Measurements from ENCODE around the gene CACNA1C. TPM values are rescaled to one million over a fixed set of nuclear protein-coding genes. Genes with fewer than 3 reads are reported as not detected.
A peak's percentile ranks its signal among the peaks of the same experiment; 100 is the strongest.
"Not testable (repeated sequence)": the region's sequence is repeated elsewhere in the genome, so short reads cannot be mapped to it uniquely, and the experiment has no call there.

CACNA1C gene
- total and polyA plus RNA-seq, 4 donors = 4.3 to 114 (median 46.3) TPM

DNA sequence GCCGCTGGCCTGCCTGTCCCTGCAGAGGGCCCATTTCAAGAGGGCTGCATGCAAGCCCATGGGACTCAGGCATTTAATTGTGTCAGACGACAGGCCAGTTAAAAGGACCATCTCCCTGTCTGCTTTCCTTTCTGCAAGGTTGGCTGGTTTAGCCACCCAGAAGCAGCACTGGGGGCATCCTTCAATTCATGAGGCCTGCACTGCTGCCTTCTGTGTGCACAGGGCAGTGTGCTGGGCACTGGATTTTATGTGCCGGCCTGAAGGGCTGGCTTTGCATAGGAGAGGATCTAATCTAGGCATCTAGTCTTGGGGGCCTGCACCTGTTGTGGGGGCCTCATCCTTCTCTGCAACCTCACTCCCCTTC lies 627.9 kb downstream of the CACNA1C start:
- H3K27ac ChIP-seq (ENCODE audit: low read depth in 1 of 2, low read length in 2 of 2) = no peak overlapping the region
- no peak overlapping the region for H3K4me3 ChIP-seq (ENCODE audit: low read length in 2 of 2)
- no peaks in the 10 kb centered on the region for H3K4me1 ChIP-seq (ENCODE audit: control insufficient read depth in 1 of 2, insufficient read depth in 2 of 2, low read length in 2 of 2)
- ATAC-seq (ENCODE audit: low FRiP score) = no peak
- peaks cover 0 to 4% of the 10 kb centered on the region in 2 donors for H3K36me3 ChIP-seq (ENCODE audit: control insufficient read depth in 1 of 2, insufficient read depth in 2 of 2, low read length in 1 of 2)
- DNase-seq = peak in 1 of 2 donors; percentile 28
- WGBS, 2 donors = 79 to 86% methylated on average over 3 of the region's 3 CpGs
- intact Hi-C loops (cut with DNase I) = loop anchor here in 1 of 2 donors (10.0 kb wide), 1 partner anchor 104 kb away; no protein-coding TSS in a partner anchor
- H3K9me3 ChIP-seq (ENCODE audit: control insufficient read depth, low read length) = no peaks in the 10 kb centered on the region
- no peaks in the 10 kb centered on the region for H3K27me3 ChIP-seq (ENCODE audit: control insufficient read depth in 1 of 2, insufficient read depth in 2 of 2, low read length in 1 of 2)

DNA sequence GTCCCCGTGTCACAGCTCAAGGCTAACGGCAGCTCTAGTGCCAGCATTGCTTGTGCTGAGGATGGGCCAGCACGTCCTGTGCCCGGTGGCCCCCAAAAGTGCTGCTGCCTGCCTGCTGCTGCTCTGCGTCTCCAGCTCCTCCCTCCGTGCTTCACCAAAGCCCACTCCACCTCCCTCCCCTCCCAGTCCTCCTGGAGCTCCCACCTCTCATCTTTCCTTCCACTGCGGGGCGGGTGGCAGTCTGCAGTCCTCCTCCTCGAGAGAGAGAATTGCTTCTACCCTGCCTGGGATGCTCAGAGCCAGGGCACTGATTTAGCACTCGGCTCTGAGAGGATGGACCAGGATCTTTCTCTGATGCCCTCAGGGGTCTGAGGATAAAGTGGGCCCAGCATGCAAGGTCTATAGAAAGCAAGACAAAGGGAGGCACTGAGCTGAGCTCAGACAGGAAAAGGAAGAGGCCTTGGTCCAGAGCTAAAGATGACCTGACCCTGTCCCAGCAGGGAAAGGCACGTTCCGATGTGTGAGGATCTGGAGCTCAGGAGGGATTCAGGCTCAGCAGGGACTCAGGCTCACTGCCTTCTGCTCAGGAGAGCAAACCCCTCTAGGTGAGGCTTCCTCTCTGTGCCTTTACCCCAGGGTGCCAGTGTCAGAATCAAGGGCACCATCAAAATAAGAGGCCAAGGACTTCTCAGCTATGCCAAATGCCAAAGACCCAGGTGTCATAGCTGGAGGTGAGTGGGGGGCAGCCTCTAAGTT lies 628.8 kb downstream of the CACNA1C start:
- H3K27me3 ChIP-seq (ENCODE audit: control insufficient read depth in 1 of 2, insufficient read depth in 2 of 2, low read length in 1 of 2) = no peaks in the 10 kb centered on the region
- intact Hi-C loops (cut with DNase I) = loop anchor here in 1 of 2 donors (10.0 kb wide), 1 partner anchor 103 kb away; no protein-coding TSS in a partner anchor
- H3K27ac ChIP-seq (ENCODE audit: low read depth in 1 of 2, low read length in 2 of 2) = no peak overlapping the region
- H3K9me3 ChIP-seq (ENCODE audit: control insufficient read depth, low read length) = no peaks in the 10 kb centered on the region
- H3K4me3 ChIP-seq (ENCODE audit: low read length in 2 of 2) = no peak overlapping the region
- peaks cover 4 to 6% of the 10 kb centered on the region in 2 donors for H3K36me3 ChIP-seq (ENCODE audit: control insufficient read depth in 1 of 2, insufficient read depth in 2 of 2, low read length in 1 of 2)
- H3K4me1 ChIP-seq (ENCODE audit: control insufficient read depth in 1 of 2, insufficient read depth in 2 of 2, low read length in 2 of 2) = no peaks in the 10 kb centered on the region
- WGBS, 2 donors = 56 to 57% methylated on average over 12 of the region's 12 CpGs
- DNase-seq (peak in 1 of 2 donors; percentile 23), ATAC-seq (ENCODE audit: low FRiP score) (no peak)

DNA sequence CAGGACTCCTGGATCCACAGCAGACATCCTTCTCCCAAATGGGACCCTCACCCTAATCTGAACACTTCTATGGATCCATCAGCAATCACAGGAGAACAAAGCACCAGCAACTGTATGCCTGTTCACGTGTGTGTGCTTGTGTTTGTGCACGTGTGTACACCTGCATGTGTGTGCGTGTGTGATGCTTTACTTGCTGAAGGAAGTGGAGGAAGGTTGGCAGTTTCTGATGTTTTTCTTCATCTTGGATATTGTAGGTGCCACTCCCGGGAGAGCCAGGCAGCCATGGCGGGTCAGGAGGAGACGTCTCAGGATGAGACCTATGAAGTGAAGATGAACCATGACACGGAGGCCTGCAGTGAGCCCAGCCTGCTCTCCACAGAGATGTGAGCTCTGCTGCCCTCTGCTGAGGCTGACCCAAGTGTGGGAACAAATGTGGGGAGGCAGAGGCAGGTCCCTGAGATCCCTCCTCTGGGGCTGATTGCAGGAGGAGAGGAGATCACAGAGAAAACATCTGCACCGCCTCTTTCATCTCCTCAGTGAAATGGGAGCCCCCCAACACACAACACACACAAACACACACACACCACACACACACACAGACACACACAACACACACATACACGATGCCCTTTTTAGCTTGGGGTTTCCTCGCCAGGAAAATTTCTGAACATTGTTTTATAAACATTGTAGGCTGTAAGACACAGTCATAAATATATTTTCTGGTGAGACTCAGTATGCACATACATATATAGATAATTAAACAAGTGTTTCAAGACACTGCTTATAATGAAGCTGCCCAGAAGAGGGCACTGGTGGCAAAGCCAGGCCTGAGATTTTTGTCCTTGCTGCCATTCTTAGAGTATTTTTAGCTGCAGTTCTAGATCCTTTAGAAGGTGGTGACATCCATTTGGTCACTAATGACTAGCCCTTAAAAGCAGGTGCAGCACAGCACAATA lies 629.8 kb downstream of the CACNA1C start:
- WGBS, 2 donors = 54 to 59% methylated on average over 9 to 10 of the region's 10 CpGs
- DNase-seq (peak in 1 of 2 donors; percentile 69), ATAC-seq (ENCODE audit: low FRiP score) (no peak)
- Histone ChIP-seq H3K4me1 (ENCODE audit: control insufficient read depth in 1 of 2, insufficient read depth in 2 of 2, low read length in 2 of 2) (no peaks in the 10 kb centered on the region), H3K27ac (ENCODE audit: low read depth in 1 of 2, low read length in 2 of 2) (no peak overlapping the region), H3K4me3 (ENCODE audit: low read length in 2 of 2) (no peak overlapping the region), H3K9me3 (ENCODE audit: control insufficient read depth, low read length) (no peaks in the 10 kb centered on the region), H3K36me3 (ENCODE audit: control insufficient read depth in 1 of 2, insufficient read depth in 2 of 2, low read length in 1 of 2) (peaks cover 4 to 6% of the 10 kb centered on the region in 2 donors), H3K27me3 (ENCODE audit: control insufficient read depth in 1 of 2, insufficient read depth in 2 of 2, low read length in 1 of 2) (no peaks in the 10 kb centered on the region)
- intact Hi-C loops (cut with DNase I) = loop anchor here in 1 of 2 donors (10.0 kb wide), 1 partner anchor 102 kb away; no protein-coding TSS in a partner anchor

DNA sequence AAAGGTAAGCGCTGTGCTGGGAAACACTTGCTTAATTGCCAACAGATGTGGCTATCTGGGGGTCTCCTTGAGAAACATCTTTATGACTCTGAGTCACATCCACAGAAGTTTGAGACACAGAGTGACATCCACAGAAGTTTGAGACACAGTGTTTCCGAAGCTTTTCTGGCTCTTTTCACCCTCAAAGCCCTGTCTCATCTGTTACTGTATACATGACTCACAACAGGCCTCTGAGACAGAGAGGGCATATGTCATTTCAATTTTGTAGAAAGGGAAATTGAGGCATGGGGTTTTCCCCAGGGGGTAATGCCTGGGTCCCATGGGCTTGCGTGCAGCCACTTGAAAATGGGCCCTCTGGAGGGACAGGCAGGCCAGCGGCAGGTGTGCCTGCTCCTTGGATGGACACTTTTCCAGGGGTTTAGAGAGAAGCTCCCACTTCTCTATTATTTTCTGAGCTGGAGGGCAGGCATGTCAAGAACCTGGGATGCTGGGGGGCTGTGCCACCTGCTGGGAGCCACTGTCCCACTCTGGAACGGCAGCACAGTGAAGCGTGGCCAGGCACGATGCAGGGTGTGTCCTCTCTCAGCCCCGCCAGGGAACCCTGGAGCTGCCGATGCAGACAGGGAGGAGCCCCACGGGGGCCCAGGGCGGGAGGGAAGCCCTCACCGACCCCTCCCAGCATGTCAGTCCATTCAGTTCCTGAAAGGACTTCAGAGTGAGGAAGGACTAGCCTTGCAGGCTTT lies 630.7 kb downstream of the CACNA1C start:
- no peaks in the 10 kb centered on the region for H3K9me3 ChIP-seq (ENCODE audit: control insufficient read depth, low read length)
- intact Hi-C loops (cut with DNase I) = loop anchor here in 1 of 2 donors (10.0 kb wide), 1 partner anchor 101 kb away; no protein-coding TSS in a partner anchor
- H3K36me3 ChIP-seq (ENCODE audit: control insufficient read depth in 1 of 2, insufficient read depth in 2 of 2, low read length in 1 of 2) = peaks cover 4 to 6% of the 10 kb centered on the region in 2 donors
- no peaks in the 10 kb centered on the region for H3K4me1 ChIP-seq (ENCODE audit: control insufficient read depth in 1 of 2, insufficient read depth in 2 of 2, low read length in 2 of 2)
- DNase-seq (peak in 1 of 2 donors; percentile 71), ATAC-seq (ENCODE audit: low FRiP score) (no peak)
- no peak overlapping the region for H3K27ac ChIP-seq (ENCODE audit: low read depth in 1 of 2, low read length in 2 of 2)
- H3K27me3 ChIP-seq (ENCODE audit: control insufficient read depth in 1 of 2, insufficient read depth in 2 of 2, low read length in 1 of 2) = no peaks in the 10 kb centered on the region
- WGBS, 2 donors = 63 to 66% methylated on average over 12 of the region's 12 CpGs
- H3K4me3 ChIP-seq (ENCODE audit: low read length in 2 of 2) = no peak overlapping the region

DNA sequence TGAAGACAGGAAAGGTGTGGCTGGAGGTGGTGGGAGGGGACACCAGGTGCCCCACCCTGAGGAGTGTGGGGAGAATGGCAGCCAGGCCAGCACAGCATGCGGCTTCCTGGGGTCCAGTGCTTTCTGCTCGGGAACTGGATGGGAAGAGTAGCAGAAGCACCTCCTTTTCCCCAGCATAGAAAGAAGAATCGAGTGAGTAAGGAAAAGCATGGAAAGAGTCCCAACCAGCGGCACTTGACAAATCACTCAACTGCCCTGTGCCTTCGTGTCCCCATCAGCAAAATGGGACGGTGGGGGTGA lies 631.2 kb downstream of the CACNA1C start:
- not testable (repeated sequence) for DNase-seq; H3K27me3 ChIP-seq (ENCODE audit: control insufficient read depth in 1 of 2, insufficient read depth in 2 of 2, low read length in 1 of 2); H3K4me3 ChIP-seq (ENCODE audit: low read length in 2 of 2); H3K9me3 ChIP-seq (ENCODE audit: control insufficient read depth, low read length); H3K4me1 ChIP-seq (ENCODE audit: control insufficient read depth in 1 of 2, insufficient read depth in 2 of 2, low read length in 2 of 2); H3K36me3 ChIP-seq (ENCODE audit: control insufficient read depth in 1 of 2, insufficient read depth in 2 of 2, low read length in 1 of 2); ATAC-seq (ENCODE audit: low FRiP score); H3K27ac ChIP-seq (ENCODE audit: low read depth in 1 of 2, low read length in 2 of 2)
- intact Hi-C loops (cut with DNase I) = loop anchor here in 1 of 2 donors (10.0 kb wide), 1 partner anchor 101 kb away; no protein-coding TSS in a partner anchor
- WGBS, 2 donors = 72 to 76% methylated on average over 6 of the region's 6 CpGs

DNA sequence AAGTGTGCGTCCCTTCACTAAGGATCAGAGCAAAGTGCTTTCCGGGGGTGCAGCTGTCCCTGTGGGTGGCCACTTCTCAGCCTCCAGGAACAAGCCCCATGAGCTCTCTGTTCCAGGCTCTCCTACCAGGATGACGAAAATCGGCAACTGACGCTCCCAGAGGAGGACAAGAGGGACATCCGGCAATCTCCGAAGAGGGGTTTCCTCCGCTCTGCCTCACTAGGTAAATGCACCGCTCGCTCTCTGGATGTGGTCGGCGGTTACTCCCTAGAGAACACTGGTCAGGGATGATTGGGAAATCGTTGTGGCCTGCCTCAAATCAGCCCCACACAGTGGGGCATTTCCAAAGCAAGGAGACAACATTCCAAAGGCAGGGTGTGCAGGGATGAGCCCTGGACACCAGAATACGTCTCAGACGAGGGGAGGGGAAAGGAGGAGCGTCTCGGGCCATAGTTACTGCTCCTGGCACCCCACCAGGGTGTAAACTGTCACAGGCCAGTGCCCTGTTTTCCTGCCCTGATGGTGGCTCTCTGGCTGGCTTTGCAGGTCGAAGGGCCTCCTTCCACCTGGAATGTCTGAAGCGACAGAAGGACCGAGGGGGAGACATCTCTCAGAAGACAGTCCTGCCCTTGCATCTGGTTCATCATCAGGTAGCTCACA lies 633.0 kb downstream of the CACNA1C start:
- not testable (repeated sequence) for H3K9me3 ChIP-seq (ENCODE audit: control insufficient read depth, low read length); H3K4me3 ChIP-seq (ENCODE audit: low read length in 2 of 2); H3K4me1 ChIP-seq (ENCODE audit: control insufficient read depth in 1 of 2, insufficient read depth in 2 of 2, low read length in 2 of 2); ATAC-seq (ENCODE audit: low FRiP score); H3K27ac ChIP-seq (ENCODE audit: low read depth in 1 of 2, low read length in 2 of 2); H3K36me3 ChIP-seq (ENCODE audit: control insufficient read depth in 1 of 2, insufficient read depth in 2 of 2, low read length in 1 of 2); DNase-seq; H3K27me3 ChIP-seq (ENCODE audit: control insufficient read depth in 1 of 2, insufficient read depth in 2 of 2, low read length in 1 of 2)
- intact Hi-C loops (cut with DNase I) = loop anchor here in 1 of 2 donors (10.0 kb wide), 1 partner anchor 99 kb away; no protein-coding TSS in a partner anchor
- WGBS, 2 donors = 82% methylated on average over 19 to 20 of the region's 20 CpGs

DNA sequence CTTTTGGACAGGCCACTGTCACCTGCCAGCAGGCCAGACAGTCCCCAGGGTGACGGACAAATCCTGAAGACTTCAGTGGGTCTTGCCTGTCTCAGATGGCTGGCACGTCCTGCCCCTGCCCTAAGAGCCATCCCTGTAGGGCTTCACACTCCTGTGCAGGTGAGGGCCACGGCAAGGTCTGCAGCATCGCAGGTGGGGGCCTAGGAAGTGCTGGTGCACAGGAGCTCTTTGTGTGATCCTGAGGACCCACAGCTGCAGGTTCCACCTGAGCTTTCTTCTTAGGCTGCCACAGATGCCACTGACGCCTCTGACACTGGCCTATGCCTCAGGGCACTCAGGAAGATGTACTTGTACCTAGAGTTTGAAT lies 633.5 kb downstream of the CACNA1C start:
- no peak overlapping the region for H3K4me3 ChIP-seq (ENCODE audit: low read length in 2 of 2)
- no peaks in the 10 kb centered on the region for H3K4me1 ChIP-seq (ENCODE audit: control insufficient read depth in 1 of 2, insufficient read depth in 2 of 2, low read length in 2 of 2)
- WGBS, 2 donors = 93 to 95% methylated on average over 5 of the region's 5 CpGs
- H3K9me3 ChIP-seq (ENCODE audit: control insufficient read depth, low read length) = no peaks in the 10 kb centered on the region
- no peaks in the 10 kb centered on the region for H3K27me3 ChIP-seq (ENCODE audit: control insufficient read depth in 1 of 2, insufficient read depth in 2 of 2, low read length in 1 of 2)
- intact Hi-C loops (cut with DNase I) = loop anchor here in 1 of 2 donors (10.0 kb wide), 1 partner anchor 99 kb away; no protein-coding TSS in a partner anchor
- H3K27ac ChIP-seq (ENCODE audit: low read depth in 1 of 2, low read length in 2 of 2) = no peak overlapping the region
- ATAC-seq (ENCODE audit: low FRiP score) = no peak
- DNase-seq = no peak
- H3K36me3 ChIP-seq (ENCODE audit: control insufficient read depth in 1 of 2, insufficient read depth in 2 of 2, low read length in 1 of 2) = peaks cover 4 to 9% of the 10 kb centered on the region in 2 donors

DNA sequence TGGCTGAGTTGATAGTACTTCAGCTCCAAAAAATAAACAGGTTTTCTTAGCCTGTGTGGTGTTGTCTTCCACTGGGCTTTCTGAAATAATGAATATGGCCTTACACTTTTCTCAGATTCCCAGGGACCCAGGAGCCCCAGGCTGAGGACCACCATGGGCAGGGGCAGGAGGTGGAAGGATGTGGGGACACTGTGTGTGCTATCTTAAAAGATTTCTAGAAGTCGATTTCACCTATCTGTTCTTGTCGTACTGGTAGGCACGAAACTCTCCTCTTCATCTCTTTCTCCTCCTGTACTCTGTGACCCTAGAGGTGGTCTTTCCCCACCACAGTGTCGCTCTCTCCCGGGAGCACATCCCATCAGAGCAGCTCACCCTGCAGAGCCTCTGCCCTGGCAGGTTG lies 634.3 kb downstream of the CACNA1C start:
- DNase-seq = peak in 1 of 2 donors; percentile 33
- no peaks in the 10 kb centered on the region for H3K9me3 ChIP-seq (ENCODE audit: control insufficient read depth, low read length)
- intact Hi-C loops (cut with DNase I) = loop anchor here in 1 of 2 donors (10.0 kb wide), 1 partner anchor 98 kb away; no protein-coding TSS in a partner anchor
- H3K36me3 ChIP-seq (ENCODE audit: control insufficient read depth in 1 of 2, insufficient read depth in 2 of 2, low read length in 1 of 2) = peaks cover 4 to 9% of the 10 kb centered on the region in 2 donors
- H3K4me1 ChIP-seq (ENCODE audit: control insufficient read depth in 1 of 2, insufficient read depth in 2 of 2, low read length in 2 of 2) = no peaks in the 10 kb centered on the region
- 91 to 94% methylated on average over 5 of the region's 5 CpGs for WGBS, 2 donors
- ATAC-seq (ENCODE audit: low FRiP score) = no peak
- H3K27ac ChIP-seq (ENCODE audit: low read depth in 1 of 2, low read length in 2 of 2) = no peak overlapping the region
- no peaks in the 10 kb centered on the region for H3K27me3 ChIP-seq (ENCODE audit: control insufficient read depth in 1 of 2, insufficient read depth in 2 of 2, low read length in 1 of 2)
- no peak overlapping the region for H3K4me3 ChIP-seq (ENCODE audit: low read length in 2 of 2)
